ENCODE data around the gene SYT14.
"Not testable (repeated sequence)": the region's sequence is repeated elsewhere in the genome, so short reads cannot be mapped to it uniquely, and the experiment has no call there.

Gene SYT14

GRCh38 chr1:210195635-210196160 is 257.7 kb downstream of the SYT14 start:
- no peaks in the 10 kb centered on the region for H4K20me1 ChIP-seq (ENCODE audit: insufficient read depth, low read length, poor library complexity, severe bottlenecking)
- H3F3A ChIP-seq (ENCODE audit: low read depth): no peaks in the 10 kb centered on the region
- TF ChIP-seq EZH2phosphoT487 (IDR thresholded peaks at IDR 0.05; ENCODE audit: borderline replicate concordance) (no peak), CTCF (conservative IDR thresholded peaks at IDR 0.05; ENCODE audit: low read length) (no peak)
- no peaks in the 10 kb centered on the region for H3K9me2 ChIP-seq (replicated peaks; ENCODE audit: low read depth, low read length)
- H3K9ac ChIP-seq (ENCODE audit: low read depth, low read length, poor library complexity, severe bottlenecking): no peak overlapping the region
- no peaks in the 10 kb centered on the region for H3K27me3 ChIP-seq (ENCODE audit: insufficient read depth, low read length, poor library complexity, severe bottlenecking)
- H3K79me2 ChIP-seq (ENCODE audit: insufficient read depth, low read length): no peaks in the 10 kb centered on the region
- no peak overlapping the region for H3K4me2 ChIP-seq (ENCODE audit: low read depth, low read length, poor library complexity, severe bottlenecking)
- H3K4me1 ChIP-seq (ENCODE audit: insufficient read depth, low read length, poor library complexity, severe bottlenecking): no peaks in the 10 kb centered on the region
- peaks cover 3% of the 10 kb centered on the region; the same call in 1 of the 2 replicates for H3K9me3 ChIP-seq (ENCODE audit: insufficient read depth, low read depth, low read length)
- H3K4me3 ChIP-seq (ENCODE audit: low read length, poor library complexity, severe bottlenecking): no peak overlapping the region
- H3K36me3 ChIP-seq (ENCODE audit: insufficient read depth, low read length): no peaks in the 10 kb centered on the region
- H2AFZ ChIP-seq (ENCODE audit: low read length): no peak overlapping the region

GRCh38 chr1:210196266-210196665 is 258.2 kb downstream of the SYT14 start:
- H3K4me3 ChIP-seq (ENCODE audit: low read length, poor library complexity, severe bottlenecking); H3K36me3 ChIP-seq (ENCODE audit: insufficient read depth, low read length); H3K4me1 ChIP-seq (ENCODE audit: insufficient read depth, low read length, poor library complexity, severe bottlenecking); H3K9me3 ChIP-seq (ENCODE audit: insufficient read depth, low read depth, low read length); H3K9ac ChIP-seq (ENCODE audit: low read depth, low read length, poor library complexity, severe bottlenecking); H4K20me1 ChIP-seq (ENCODE audit: insufficient read depth, low read length, poor library complexity, severe bottlenecking); H3F3A ChIP-seq (ENCODE audit: low read depth); H3K9me2 ChIP-seq (replicated peaks; ENCODE audit: low read depth, low read length); H3K4me2 ChIP-seq (ENCODE audit: low read depth, low read length, poor library complexity, severe bottlenecking); H3K79me2 ChIP-seq (ENCODE audit: insufficient read depth, low read length); H2AFZ ChIP-seq (ENCODE audit: low read length); H3K27me3 ChIP-seq (ENCODE audit: insufficient read depth, low read length, poor library complexity, severe bottlenecking): not testable (repeated sequence)

GRCh38 chr1:210198840-210199239 is 260.8 kb downstream of the SYT14 start:
- Histone ChIP-seq H2AFZ (ENCODE audit: low read length) (no peak overlapping the region), H3K9ac (ENCODE audit: low read depth, low read length, poor library complexity, severe bottlenecking) (no peak overlapping the region), H3K9me3 (ENCODE audit: insufficient read depth, low read depth, low read length) (peaks cover 3% of the 10 kb centered on the region; the same call in 1 of the 2 replicates), H3F3A (ENCODE audit: low read depth) (no peaks in the 10 kb centered on the region), H4K20me1 (ENCODE audit: insufficient read depth, low read length, poor library complexity, severe bottlenecking) (no peaks in the 10 kb centered on the region), H3K27me3 (ENCODE audit: insufficient read depth, low read length, poor library complexity, severe bottlenecking) (no peaks in the 10 kb centered on the region), H3K4me3 (ENCODE audit: low read length, poor library complexity, severe bottlenecking) (no peak overlapping the region), H3K36me3 (ENCODE audit: insufficient read depth, low read length) (no peaks in the 10 kb centered on the region), H3K79me2 (ENCODE audit: insufficient read depth, low read length) (no peaks in the 10 kb centered on the region), H3K4me2 (ENCODE audit: low read depth, low read length, poor library complexity, severe bottlenecking) (no peak overlapping the region), H3K9me2 (replicated peaks; ENCODE audit: low read depth, low read length) (no peaks in the 10 kb centered on the region), H3K4me1 (ENCODE audit: insufficient read depth, low read length, poor library complexity, severe bottlenecking) (no peaks in the 10 kb centered on the region)
- TF ChIP-seq CTCF (conservative IDR thresholded peaks at IDR 0.05; ENCODE audit: low read length) (no peak), EZH2phosphoT487 (IDR thresholded peaks at IDR 0.05; ENCODE audit: borderline replicate concordance) (no peak)

- H3K36me3 ChIP-seq (ENCODE audit: insufficient read depth, low read length): no peaks in the 10 kb centered on the region
- no peak overlapping the region for H3K9ac ChIP-seq (ENCODE audit: low read depth, low read length, poor library complexity, severe bottlenecking)
- H3K9me2 ChIP-seq (replicated peaks; ENCODE audit: low read depth, low read length): no peaks in the 10 kb centered on the region
- no peaks in the 10 kb centered on the region for H3K79me2 ChIP-seq (ENCODE audit: insufficient read depth, low read length)
- no peaks in the 10 kb centered on the region for H3F3A ChIP-seq (ENCODE audit: low read depth)
- H3K27me3 ChIP-seq (ENCODE audit: insufficient read depth, low read length, poor library complexity, severe bottlenecking): no peaks in the 10 kb centered on the region
- H3K9me3 ChIP-seq (ENCODE audit: insufficient read depth, low read depth, low read length): peaks cover 3% of the 10 kb centered on the region; the same call in 1 of the 2 replicates
- H3K4me1 ChIP-seq (ENCODE audit: insufficient read depth, low read length, poor library complexity, severe bottlenecking): no peaks in the 10 kb centered on the region
- H2AFZ ChIP-seq (ENCODE audit: low read length): no peak overlapping the region
- TF ChIP-seq CTCF (conservative IDR thresholded peaks at IDR 0.05; ENCODE audit: low read length) (no peak), EZH2phosphoT487 (IDR thresholded peaks at IDR 0.05; ENCODE audit: borderline replicate concordance) (no peak)
- no peaks in the 10 kb centered on the region for H4K20me1 ChIP-seq (ENCODE audit: insufficient read depth, low read length, poor library complexity, severe bottlenecking)
- H3K4me2 ChIP-seq (ENCODE audit: low read depth, low read length, poor library complexity, severe bottlenecking): no peak overlapping the region
- no peak overlapping the region for H3K4me3 ChIP-seq (ENCODE audit: low read length, poor library complexity, severe bottlenecking)
These were observed 262.2 kb downstream of the SYT14 start for GRCh38 chr1:210200124-210200736.
